ENCODE measurements around the gene GJA1. TPM values are rescaled to one million over a fixed set of nuclear protein-coding genes. Genes with fewer than 3 reads are reported as not detected.

Gene GJA1
- total and polyA plus RNA-seq, 2 donors (not counting 1 experiment from before 2014, with no cell fraction given) = 77.8 to 209 TPM

- H3K9ac ChIP-seq (ENCODE audit: insufficient read depth, low read length) = no peak overlapping the region
- no peaks in the 10 kb centered on the region for H4K20me1 ChIP-seq (ENCODE audit: control insufficient read depth, extremely low read depth, insufficient read depth, low read length)
- H3K4me2 ChIP-seq (ENCODE audit: extremely low read depth, insufficient read depth, low read length) = no peak overlapping the region
- no peak overlapping the region for H3K27ac ChIP-seq (ENCODE audit: insufficient read depth, low read length)
- no peak overlapping the region for H3K4me3 ChIP-seq (replicated peaks in 1 of 4; ENCODE audit: control extremely low read depth in 1 of 4, insufficient read depth in 1 of 4, low read depth in 3 of 4, low read length in 4 of 4)
- DNase-seq (ENCODE audit: low read depth in 2 of 2) = no peak
- no peaks in the 10 kb centered on the region for H3K27me3 ChIP-seq (ENCODE audit: control insufficient read depth, insufficient read depth, low read length)
- no peaks in the 10 kb centered on the region for H3K79me2 ChIP-seq (ENCODE audit: control insufficient read depth, insufficient read depth, low read length)
- H2AFZ ChIP-seq (ENCODE audit: low read length) = no peak overlapping the region
- H3K4me1 ChIP-seq (ENCODE audit: control insufficient read depth, extremely low read depth, insufficient read depth, low read length) = no peaks in the 10 kb centered on the region
- H3K36me3 ChIP-seq (ENCODE audit: control insufficient read depth, insufficient read depth, low read length) = no peaks in the 10 kb centered on the region
- H3K9me3 ChIP-seq (ENCODE audit: control insufficient read depth, insufficient read depth, low read depth, low read length) = no peaks in the 10 kb centered on the region
- TF ChIP-seq, protein P1, sequence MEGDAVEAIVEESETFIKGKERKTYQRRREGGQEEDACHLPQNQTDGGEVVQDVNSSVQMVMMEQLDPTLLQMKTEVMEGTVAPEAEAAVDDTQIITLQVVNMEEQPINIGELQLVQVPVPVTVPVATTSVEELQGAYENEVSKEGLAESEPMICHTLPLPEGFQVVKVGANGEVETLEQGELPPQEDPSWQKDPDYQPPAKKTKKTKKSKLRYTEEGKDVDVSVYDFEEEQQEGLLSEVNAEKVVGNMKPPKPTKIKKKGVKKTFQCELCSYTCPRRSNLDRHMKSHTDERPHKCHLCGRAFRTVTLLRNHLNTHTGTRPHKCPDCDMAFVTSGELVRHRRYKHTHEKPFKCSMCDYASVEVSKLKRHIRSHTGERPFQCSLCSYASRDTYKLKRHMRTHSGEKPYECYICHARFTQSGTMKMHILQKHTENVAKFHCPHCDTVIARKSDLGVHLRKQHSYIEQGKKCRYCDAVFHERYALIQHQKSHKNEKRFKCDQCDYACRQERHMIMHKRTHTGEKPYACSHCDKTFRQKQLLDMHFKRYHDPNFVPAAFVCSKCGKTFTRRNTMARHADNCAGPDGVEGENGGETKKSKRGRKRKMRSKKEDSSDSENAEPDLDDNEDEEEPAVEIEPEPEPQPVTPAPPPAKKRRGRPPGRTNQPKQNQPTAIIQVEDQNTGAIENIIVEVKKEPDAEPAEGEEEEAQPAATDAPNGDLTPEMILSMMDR (conservative IDR thresholded peaks at IDR 0.05 in 1 of 2, IDR thresholded peaks at IDR 0.05 in 1 of 2; ENCODE audit: low read depth in 1 of 2, low read length in 2 of 2) = no peak
- TF ChIP-seq EZH2 (IDR thresholded peaks at IDR 0.05; ENCODE audit: low read length, missing control alignments) = no peak
Measured at GRCh38 chr6:121405306-121405705, 30.1 kb upstream of the GJA1 start.

DNA sequence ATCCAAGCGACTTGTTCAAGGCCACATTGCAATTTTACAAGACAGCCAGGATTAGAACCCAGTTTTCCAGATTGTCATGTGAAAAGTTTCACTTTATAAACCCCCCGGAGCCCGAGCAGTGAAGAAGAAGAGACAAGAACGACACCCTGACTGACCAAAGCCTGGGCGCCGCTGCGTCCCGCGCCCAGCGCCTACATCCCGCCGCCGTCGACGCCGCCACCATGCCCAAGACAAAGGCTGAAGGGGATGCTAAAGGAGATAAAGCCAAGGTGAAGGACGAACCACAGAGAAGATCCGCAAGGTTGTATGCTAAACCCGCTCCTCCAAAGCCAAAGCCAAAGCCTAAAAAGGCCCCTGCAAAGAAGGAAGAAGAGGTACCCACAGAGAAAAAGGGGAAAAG is 27.1 kb upstream of the GJA1 start:
- no peak overlapping the region for H2AFZ ChIP-seq (ENCODE audit: low read length)
- TF ChIP-seq, protein P1 (conservative IDR thresholded peaks at IDR 0.05 in 1 of 2, IDR thresholded peaks at IDR 0.05 in 1 of 2; ENCODE audit: low read depth in 1 of 2, low read length in 2 of 2) = no peak
- no peak for TF ChIP-seq EZH2 (IDR thresholded peaks at IDR 0.05; ENCODE audit: low read length, missing control alignments)
- no peaks in the 10 kb centered on the region for H3K4me1 ChIP-seq (ENCODE audit: control insufficient read depth, extremely low read depth, insufficient read depth, low read length)
- H4K20me1 ChIP-seq (ENCODE audit: control insufficient read depth, extremely low read depth, insufficient read depth, low read length) = no peaks in the 10 kb centered on the region
- no peak overlapping the region for H3K4me3 ChIP-seq (replicated peaks in 1 of 4; ENCODE audit: control extremely low read depth in 1 of 4, insufficient read depth in 1 of 4, low read depth in 3 of 4, low read length in 4 of 4)
- no peak overlapping the region for H3K9ac ChIP-seq (ENCODE audit: insufficient read depth, low read length)
- no peaks in the 10 kb centered on the region for H3K36me3 ChIP-seq (ENCODE audit: control insufficient read depth, insufficient read depth, low read length)
- no peaks in the 10 kb centered on the region for H3K27me3 ChIP-seq (ENCODE audit: control insufficient read depth, insufficient read depth, low read length)
- H3K79me2 ChIP-seq (ENCODE audit: control insufficient read depth, insufficient read depth, low read length) = no peaks in the 10 kb centered on the region
- DNase-seq (ENCODE audit: low read depth in 2 of 2) = no peak
- H3K27ac ChIP-seq (ENCODE audit: insufficient read depth, low read length) = no peak overlapping the region
- H3K9me3 ChIP-seq (ENCODE audit: control insufficient read depth, insufficient read depth, low read depth, low read length) = no peaks in the 10 kb centered on the region
- H3K4me2 ChIP-seq (ENCODE audit: extremely low read depth, insufficient read depth, low read length) = no peak overlapping the region

DNA sequence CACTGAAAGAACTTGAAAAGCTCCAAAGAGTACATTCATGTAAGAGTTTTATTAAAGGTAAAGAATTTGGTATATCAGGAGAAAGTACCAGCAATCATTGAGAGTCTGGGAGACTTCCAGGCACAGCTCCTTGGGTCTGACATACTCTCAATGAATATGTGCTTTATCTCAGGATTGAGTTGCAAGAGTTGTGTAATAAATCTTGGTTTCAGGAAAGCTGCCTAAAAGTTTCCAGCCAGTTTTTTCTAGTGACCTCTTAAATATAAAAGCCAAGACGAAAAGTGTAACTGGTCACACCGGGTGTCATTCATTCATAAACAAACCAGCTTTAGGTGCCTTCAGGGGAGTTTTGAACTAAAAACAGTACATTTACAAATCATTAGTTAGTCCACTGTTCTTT is 21.6 kb upstream of the GJA1 start:
- Histone ChIP-seq H3K27me3 (ENCODE audit: control insufficient read depth, insufficient read depth, low read length) (no peaks in the 10 kb centered on the region), H3K36me3 (ENCODE audit: control insufficient read depth, insufficient read depth, low read length) (no peaks in the 10 kb centered on the region), H3K4me1 (ENCODE audit: control insufficient read depth, extremely low read depth, insufficient read depth, low read length) (no peaks in the 10 kb centered on the region), H3K27ac (ENCODE audit: insufficient read depth, low read length) (no peak overlapping the region), H3K4me3 (replicated peaks in 1 of 4; ENCODE audit: control extremely low read depth in 1 of 4, insufficient read depth in 1 of 4, low read depth in 3 of 4, low read length in 4 of 4) (no peak overlapping the region), H3K79me2 (ENCODE audit: control insufficient read depth, insufficient read depth, low read length) (no peaks in the 10 kb centered on the region), H4K20me1 (ENCODE audit: control insufficient read depth, extremely low read depth, insufficient read depth, low read length) (no peaks in the 10 kb centered on the region), H3K9ac (ENCODE audit: insufficient read depth, low read length) (no peak overlapping the region), H3K9me3 (ENCODE audit: control insufficient read depth, insufficient read depth, low read depth, low read length) (no peaks in the 10 kb centered on the region), H3K4me2 (ENCODE audit: extremely low read depth, insufficient read depth, low read length) (no peak overlapping the region), H2AFZ (ENCODE audit: low read length) (no peak overlapping the region)
- DNase-seq (ENCODE audit: low read depth in 2 of 2) = peak; percentile 34 to 57
- TF ChIP-seq EZH2 (IDR thresholded peaks at IDR 0.05; ENCODE audit: low read length, missing control alignments) = no peak
- TF ChIP-seq, protein P1 (conservative IDR thresholded peaks at IDR 0.05 in 1 of 2, IDR thresholded peaks at IDR 0.05 in 1 of 2; ENCODE audit: low read depth in 1 of 2, low read length in 2 of 2) = no peak
